GM23338 (cell line): Measurements from ENCODE around the gene TM9SF2. TPM values are rescaled to one million over a fixed set of nuclear protein-coding genes. Genes with fewer than 3 reads are reported as not detected.

Source experiments
- ATAC-seq: fragments of 200-7000 bp; cut with Tn5 transposase; 3 replicates; pipeline ENCODE4 v1.9.1; 2020
- DNase-seq: peaks from one replicate; pipeline ENCODE4 v3.0.0-alpha.2; 2015; ENCODE audit warnings: low spot score
- H2AFZ ChIP-seq: fragments of 200-600 bp; sonication (generic); 2 replicates; pipeline ENCODE4 v1.8.0; 2016; ENCODE audit warnings: antibody characterized with exemption, mild to moderate bottlenecking, moderate library complexity
- H3F3A ChIP-seq: fragments of 200-600 bp; sonication (generic); replicated peaks from 2 replicates; pipeline ENCODE4 v1.8.0; 2017; ENCODE audit warnings: antibody characterized with exemption, mixed run types, low read depth
- H3K27ac ChIP-seq: fragments of 200-600 bp; sonication (generic); 2 replicates; pipeline ENCODE4 v1.6.1; 2016; ENCODE audit warnings: low read depth
- H3K27me3 ChIP-seq: fragments of 200-600 bp; sonication (generic); 2 replicates; pipeline ENCODE4 v1.8.0; 2016; ENCODE audit warnings: mild to moderate bottlenecking, mixed run types, moderate library complexity; ENCODE audit not compliant: insufficient read depth
- H3K36me3 ChIP-seq: fragments of 200-600 bp; sonication (generic); 2 replicates; pipeline ENCODE4 v1.8.0; 2016; ENCODE audit warnings: mild to moderate bottlenecking; ENCODE audit not compliant: insufficient read depth
- H3K4me1 ChIP-seq: fragments of 200-600 bp; sonication (generic); 2 replicates; pipeline ENCODE4 v1.8.0; 2016; ENCODE audit warnings: mild to moderate bottlenecking, moderate library complexity; ENCODE audit not compliant: insufficient read depth
- H3K4me2 ChIP-seq: fragments of 200-600 bp; sonication (generic); 2 replicates; pipeline ENCODE4 v1.7.1; 2017; ENCODE audit warnings: mixed run types
- H3K4me3 ChIP-seq: fragments of 200-600 bp; sonication (generic); 2 replicates; pipeline ENCODE4 v1.6.1; 2016; ENCODE audit warnings: mixed run types
- H3K79me2 ChIP-seq: fragments of 200-600 bp; sonication (generic); replicated peaks from 2 replicates; pipeline ENCODE4 v1.8.0; 2017; ENCODE audit warnings: mild to moderate bottlenecking; ENCODE audit not compliant: insufficient read depth
- H3K9me2 ChIP-seq: fragments of 200-600 bp; sonication (generic); 2 replicates; pipeline ENCODE4 v1.8.0; 2017; ENCODE audit not compliant: insufficient read depth
- H4K20me1 ChIP-seq: fragments of 200-600 bp; sonication (generic); replicated peaks from 2 replicates; pipeline ENCODE4 v1.8.0; 2017; ENCODE audit warnings: mild to moderate bottlenecking; ENCODE audit not compliant: insufficient read depth
- H3K27ac Mint-ChIP-seq: 2 replicates; pipeline ENCODE4 v1.8.0; 2020; ENCODE audit warnings: inconsistent platforms, mild to moderate bottlenecking, moderate library complexity, mixed read lengths
- H3K27me3 Mint-ChIP-seq: 3 replicates; pipeline ENCODE4 v1.8.0; 2022; ENCODE audit warnings: low read depth, mild to moderate bottlenecking, moderate library complexity, mixed read lengths, inconsistent platforms; ENCODE audit not compliant: insufficient read depth, poor library complexity
- H3K36me3 Mint-ChIP-seq: 3 replicates; pipeline ENCODE4 v1.8.0; 2021; ENCODE audit warnings: low read depth, mild to moderate bottlenecking, inconsistent platforms, moderate library complexity, mixed read lengths
- H3K4me1 Mint-ChIP-seq: 3 replicates; pipeline ENCODE4 v1.8.0; 2020; ENCODE audit warnings: mild to moderate bottlenecking, inconsistent platforms, mixed read lengths
- H3K4me3 Mint-ChIP-seq: 3 replicates; pipeline ENCODE4 v1.8.0; 2021; ENCODE audit warnings: moderate library complexity, mild to moderate bottlenecking, inconsistent platforms, mixed read lengths
- H3K9me3 Mint-ChIP-seq: 3 replicates; pipeline ENCODE4 v1.8.0; 2020; ENCODE audit warnings: moderate library complexity, mild to moderate bottlenecking, inconsistent platforms, mixed read lengths
- ETS1 ChIP-seq: IDR thresholded peaks from 2 replicates; pipeline ENCODE4 v1.6.1; 2016; ENCODE audit warnings: antibody characterized with exemption
- EZH2 ChIP-seq: fragments of 200-600 bp; sonication (generic); IDR thresholded peaks from one replicate; pipeline ENCODE4 v1.8.0; 2017; ENCODE audit warnings: antibody characterized with exemption, mild to moderate bottlenecking, low read depth; ENCODE audit not compliant: unreplicated experiment
- EZH2phosphoT487 ChIP-seq: fragments of 200-600 bp; sonication (generic); IDR thresholded peaks from one replicate; pipeline ENCODE4 v1.8.1; 2018; ENCODE audit warnings: antibody characterized with exemption; ENCODE audit not compliant: unreplicated experiment
- JUNB ChIP-seq: IDR thresholded peaks from one replicate; pipeline ENCODE4 v1.6.1; 2016; ENCODE audit warnings: antibody characterized with exemption; ENCODE audit not compliant: unreplicated experiment
- POLR2AphosphoS5 ChIP-seq: IDR thresholded peaks from 2 replicates; pipeline ENCODE4 v1.6.1; 2016; ENCODE audit warnings: antibody characterized with exemption, low read depth
- STAT1 ChIP-seq: IDR thresholded peaks from one replicate; pipeline ENCODE4 v1.6.1; 2016; ENCODE audit warnings: antibody characterized with exemption; ENCODE audit not compliant: unreplicated experiment
- ZNF114 ChIP-seq: fragments of 250-450 bp; sonication (Bioruptor Pico); IDR thresholded peaks from 2 replicates; pipeline ENCODE4 v1.5.0; 2020; ENCODE audit warnings: mild to moderate bottlenecking, moderate library complexity
- polyA plus RNA-seq: library from polyadenylated mRNA; unstranded; fragments of >200 nt; fragmentation: Nextera tagmentation; extraction: Ambion mirVana; gene quantifications from 2 replicates; pipeline ENCODE4 v1.2.1, GENCODE V29; 2016
- total RNA-seq: library from RNA; depleted of rRNA; stranded (reverse); fragments of >200 nt; shearing (Covaris generic); gene quantifications from 2 replicates; pipeline ENCODE4 v1.2.3, GENCODE V29; 2014
- TF ChIP-seq, protein P1 (sequence below): fragments of 250-450 bp; sonication (Bioruptor Pico); IDR thresholded peaks from 2 replicates; pipeline ENCODE4 v1.5.0; 2020; ENCODE audit warnings: mild to moderate bottlenecking, moderate library complexity

Gene TM9SF2
- total and polyA plus RNA-seq, 2 experiments from 2014 or later, result 50.5 to 115 TPM

DNA sequence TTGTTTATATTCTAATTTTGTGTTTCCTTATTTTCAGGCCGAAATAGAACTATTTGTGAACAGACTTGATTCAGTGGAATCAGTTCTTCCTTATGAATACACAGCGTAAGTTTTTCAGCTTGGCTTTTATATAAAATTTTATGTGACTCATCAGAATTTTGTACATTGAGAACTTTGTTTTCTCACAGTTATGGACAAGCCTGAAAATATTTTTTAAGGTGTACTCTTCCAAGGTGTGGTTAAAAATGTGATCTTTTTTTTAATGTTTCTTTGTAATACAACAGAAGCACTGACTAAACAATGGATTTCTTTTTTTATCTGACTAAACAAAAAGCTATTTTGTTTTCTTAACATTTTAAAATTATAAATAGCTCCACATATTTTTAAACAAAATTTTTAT, 16.3 kb downstream of the TM9SF2 start:
- H4K20me1 ChIP-seq, result peaks cover 9% of the 10 kb centered on the region
- no peak for TF ChIP-seq JUNB
- no peak for TF ChIP-seq STAT1
- TF ChIP-seq, protein P1, sequence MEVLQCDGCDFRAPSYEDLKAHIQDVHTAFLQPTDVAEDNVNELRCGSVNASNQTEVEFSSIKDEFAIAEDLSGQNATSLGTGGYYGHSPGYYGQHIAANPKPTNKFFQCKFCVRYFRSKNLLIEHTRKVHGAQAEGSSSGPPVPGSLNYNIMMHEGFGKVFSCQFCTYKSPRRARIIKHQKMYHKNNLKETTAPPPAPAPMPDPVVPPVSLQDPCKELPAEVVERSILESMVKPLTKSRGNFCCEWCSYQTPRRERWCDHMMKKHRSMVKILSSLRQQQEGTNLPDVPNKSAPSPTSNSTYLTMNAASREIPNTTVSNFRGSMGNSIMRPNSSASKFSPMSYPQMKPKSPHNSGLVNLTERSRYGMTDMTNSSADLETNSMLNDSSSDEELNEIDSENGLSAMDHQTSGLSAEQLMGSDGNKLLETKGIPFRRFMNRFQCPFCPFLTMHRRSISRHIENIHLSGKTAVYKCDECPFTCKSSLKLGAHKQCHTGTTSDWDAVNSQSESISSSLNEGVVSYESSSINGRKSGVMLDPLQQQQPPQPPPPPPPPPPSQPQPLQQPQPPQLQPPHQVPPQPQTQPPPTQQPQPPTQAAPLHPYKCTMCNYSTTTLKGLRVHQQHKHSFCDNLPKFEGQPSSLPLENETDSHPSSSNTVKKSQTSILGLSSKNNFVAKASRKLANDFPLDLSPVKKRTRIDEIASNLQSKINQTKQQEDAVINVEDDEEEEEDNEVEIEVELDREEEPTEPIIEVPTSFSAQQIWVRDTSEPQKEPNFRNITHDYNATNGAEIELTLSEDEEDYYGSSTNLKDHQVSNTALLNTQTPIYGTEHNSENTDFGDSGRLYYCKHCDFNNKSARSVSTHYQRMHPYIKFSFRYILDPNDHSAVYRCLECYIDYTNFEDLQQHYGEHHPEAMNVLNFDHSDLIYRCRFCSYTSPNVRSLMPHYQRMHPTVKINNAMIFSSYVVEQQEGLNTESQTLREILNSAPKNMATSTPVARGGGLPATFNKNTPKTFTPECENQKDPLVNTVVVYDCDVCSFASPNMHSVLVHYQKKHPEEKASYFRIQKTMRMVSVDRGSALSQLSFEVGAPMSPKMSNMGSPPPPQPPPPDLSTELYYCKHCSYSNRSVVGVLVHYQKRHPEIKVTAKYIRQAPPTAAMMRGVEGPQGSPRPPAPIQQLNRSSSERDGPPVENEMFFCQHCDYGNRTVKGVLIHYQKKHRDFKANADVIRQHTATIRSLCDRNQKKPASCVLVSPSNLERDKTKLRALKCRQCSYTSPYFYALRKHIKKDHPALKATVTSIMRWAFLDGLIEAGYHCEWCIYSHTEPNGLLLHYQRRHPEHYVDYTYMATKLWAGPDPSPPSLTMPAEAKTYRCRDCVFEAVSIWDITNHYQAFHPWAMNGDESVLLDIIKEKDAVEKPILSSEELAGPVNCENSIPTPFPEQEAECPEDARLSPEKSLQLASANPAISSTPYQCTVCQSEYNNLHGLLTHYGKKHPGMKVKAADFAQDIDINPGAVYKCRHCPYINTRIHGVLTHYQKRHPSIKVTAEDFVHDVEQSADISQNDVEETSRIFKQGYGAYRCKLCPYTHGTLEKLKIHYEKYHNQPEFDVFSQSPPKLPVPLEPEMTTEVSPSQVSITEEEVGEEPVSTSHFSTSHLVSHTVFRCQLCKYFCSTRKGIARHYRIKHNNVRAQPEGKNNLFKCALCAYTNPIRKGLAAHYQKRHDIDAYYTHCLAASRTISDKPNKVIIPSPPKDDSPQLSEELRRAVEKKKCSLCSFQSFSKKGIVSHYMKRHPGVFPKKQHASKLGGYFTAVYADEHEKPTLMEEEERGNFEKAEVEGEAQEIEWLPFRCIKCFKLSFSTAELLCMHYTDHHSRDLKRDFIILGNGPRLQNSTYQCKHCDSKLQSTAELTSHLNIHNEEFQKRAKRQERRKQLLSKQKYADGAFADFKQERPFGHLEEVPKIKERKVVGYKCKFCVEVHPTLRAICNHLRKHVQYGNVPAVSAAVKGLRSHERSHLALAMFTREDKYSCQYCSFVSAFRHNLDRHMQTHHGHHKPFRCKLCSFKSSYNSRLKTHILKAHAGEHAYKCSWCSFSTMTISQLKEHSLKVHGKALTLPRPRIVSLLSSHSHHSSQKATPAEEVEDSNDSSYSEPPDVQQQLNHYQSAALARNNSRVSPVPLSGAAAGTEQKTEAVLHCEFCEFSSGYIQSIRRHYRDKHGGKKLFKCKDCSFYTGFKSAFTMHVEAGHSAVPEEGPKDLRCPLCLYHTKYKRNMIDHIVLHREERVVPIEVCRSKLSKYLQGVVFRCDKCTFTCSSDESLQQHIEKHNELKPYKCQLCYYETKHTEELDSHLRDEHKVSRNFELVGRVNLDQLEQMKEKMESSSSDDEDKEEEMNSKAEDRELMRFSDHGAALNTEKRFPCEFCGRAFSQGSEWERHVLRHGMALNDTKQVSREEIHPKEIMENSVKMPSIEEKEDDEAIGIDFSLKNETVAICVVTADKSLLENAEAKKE (CRISPR knock-in tag), result no peak

GRCh38 chr13:99517984-99518383, 16.7 kb downstream of the TM9SF2 start:
- no peaks in the 10 kb centered on the region for H3K9me2 ChIP-seq
- no peak overlapping the region for H3K4me3 ChIP-seq
- Mint-ChIP-seq H3K9me3 (no peaks in the 10 kb centered on the region), H3K4me1 (no peaks in the 10 kb centered on the region), H3K27ac (no peak overlapping the region), H3K36me3 (peaks cover 14% of the 10 kb centered on the region; the same call in 2 of the 3 replicates), H3K4me3 (no peak overlapping the region), H3K27me3 (no peaks in the 10 kb centered on the region)
- 0 out of 2 replicates have a peak, but pooled peaks cover 4% of the 10 kb centered on the region for H3F3A ChIP-seq
- H3K79me2 ChIP-seq, result peaks cover 44% of the 10 kb centered on the region
- H3K4me1 ChIP-seq, result no peaks in the 10 kb centered on the region
- H3K4me2 ChIP-seq, result no peak overlapping the region
- H3K27me3 ChIP-seq, result no peaks in the 10 kb centered on the region
- no peak overlapping the region for H3K27ac ChIP-seq
- H3K36me3 ChIP-seq, result peaks cover 26% of the 10 kb centered on the region
- no peak overlapping the region for H2AFZ ChIP-seq
- DNase-seq (no peak), ATAC-seq (no peak)
- peaks cover 11% of the 10 kb centered on the region for H4K20me1 ChIP-seq
- TF ChIP-seq ETS1, result no peak
- no peak for TF ChIP-seq EZH2
- TF ChIP-seq ZNF114 (CRISPR knock-in tag), result no peak
- TF ChIP-seq EZH2phosphoT487, result no peak
- TF ChIP-seq POLR2AphosphoS5, result no peak

More for the DNA sequence above, 16.3 kb downstream of the TM9SF2 start:
- no peaks in the 10 kb centered on the region for H3K9me2 ChIP-seq
- H3K27ac ChIP-seq, result no peak overlapping the region
- ATAC-seq (no peak), DNase-seq (no peak)
- H3K36me3 ChIP-seq, result peaks cover 22% of the 10 kb centered on the region
- no peaks in the 10 kb centered on the region for H3K4me1 ChIP-seq
- Mint-ChIP-seq H3K27ac (no peak overlapping the region), H3K4me3 (no peak overlapping the region), H3K9me3 (no peaks in the 10 kb centered on the region), H3K27me3 (no peaks in the 10 kb centered on the region), H3K4me1 (no peaks in the 10 kb centered on the region; the same call in 2 of the 3 replicates), H3K36me3 (peaks cover 13% of the 10 kb centered on the region; the same call in 2 of the 3 replicates)
- no peak overlapping the region for H3K4me2 ChIP-seq
- no peaks in the 10 kb centered on the region for H3K27me3 ChIP-seq
- H3F3A ChIP-seq, result 0 out of 2 replicates have a peak, but pooled peaks cover 4% of the 10 kb centered on the region
- H3K79me2 ChIP-seq, result peaks cover 48% of the 10 kb centered on the region
- no peak overlapping the region for H2AFZ ChIP-seq
- no peak overlapping the region for H3K4me3 ChIP-seq
